NCI-H128 (cell line): ENCODE results near the gene INPP4B.
"Not testable (repeated sequence)": the region's sequence is repeated elsewhere in the genome, so short reads cannot be mapped to it uniquely, and the experiment has no call there.

ENCODE experiments used
- DNase-seq: peaks from one replicate; lab custom pipeline; 2025; ENCODE audit not compliant: unreplicated experiment; lab: John Stamatoyannopoulos, UW

INPP4B gene

GRCh38 chr4:142419712-142420111 lies 426.4 kb downstream of the INPP4B start:
- DNase-seq: no peak

GRCh38 chr4:142418697-142419096 lies 427.4 kb downstream of the INPP4B start:
- no peak for DNase-seq

DNA sequence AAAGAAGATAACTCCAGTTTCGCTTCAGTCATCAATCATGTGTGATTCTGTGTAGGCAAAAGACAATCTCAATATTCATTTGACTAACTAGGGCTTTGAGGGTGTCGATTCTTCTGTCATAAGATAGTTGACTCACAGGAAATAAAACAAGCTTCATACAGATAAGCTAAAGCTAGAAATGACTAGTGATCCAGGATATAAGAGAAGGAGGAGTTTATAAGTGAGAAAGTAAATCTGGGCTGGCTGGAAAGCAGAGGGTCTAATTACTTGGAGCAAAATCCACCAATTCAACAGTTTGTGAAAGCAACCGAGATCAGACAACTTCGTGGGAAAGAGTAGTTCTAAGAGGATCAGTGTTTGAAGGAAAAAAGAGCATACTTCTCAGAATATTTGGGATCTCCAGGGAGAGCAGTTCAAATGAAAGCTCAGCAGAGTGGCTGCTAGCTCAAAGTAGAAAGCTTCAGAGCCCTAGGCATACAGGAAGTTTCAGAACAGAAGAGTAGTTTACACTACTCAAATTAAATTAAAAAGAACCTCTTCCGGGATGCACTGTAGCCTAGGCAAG lies 429.3 kb downstream of the INPP4B start:
- DNase-seq: no peak

GRCh38 chr4:142416121-142416520 lies 430.0 kb downstream of the INPP4B start:
- DNase-seq: no peak

GRCh38 chr4:142414366-142414990 lies 431.6 kb downstream of the INPP4B start:
- DNase-seq: no peak

DNA sequence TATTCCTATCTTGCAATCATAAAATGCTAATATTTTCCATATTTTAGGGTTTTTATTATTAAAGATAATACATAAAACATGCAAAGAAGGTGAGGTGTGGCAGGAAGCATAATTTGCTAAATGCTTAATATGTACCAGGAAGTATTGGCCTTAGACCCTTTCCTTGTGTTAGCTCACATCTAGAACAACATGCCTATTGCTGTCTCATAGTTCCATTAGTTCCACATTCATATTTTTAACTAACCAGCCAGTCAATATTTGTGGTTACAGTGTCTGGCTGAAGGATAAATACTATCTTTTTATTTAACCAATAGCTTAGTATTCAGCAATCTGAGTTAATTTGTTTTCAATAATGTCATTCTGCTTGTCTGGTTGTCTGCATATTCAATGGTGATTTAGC lies 432.6 kb downstream of the INPP4B start:
- DNase-seq: no peak

GRCh38 chr4:142411993-142412392 lies 434.1 kb downstream of the INPP4B start:
- DNase-seq: no peak

DNA sequence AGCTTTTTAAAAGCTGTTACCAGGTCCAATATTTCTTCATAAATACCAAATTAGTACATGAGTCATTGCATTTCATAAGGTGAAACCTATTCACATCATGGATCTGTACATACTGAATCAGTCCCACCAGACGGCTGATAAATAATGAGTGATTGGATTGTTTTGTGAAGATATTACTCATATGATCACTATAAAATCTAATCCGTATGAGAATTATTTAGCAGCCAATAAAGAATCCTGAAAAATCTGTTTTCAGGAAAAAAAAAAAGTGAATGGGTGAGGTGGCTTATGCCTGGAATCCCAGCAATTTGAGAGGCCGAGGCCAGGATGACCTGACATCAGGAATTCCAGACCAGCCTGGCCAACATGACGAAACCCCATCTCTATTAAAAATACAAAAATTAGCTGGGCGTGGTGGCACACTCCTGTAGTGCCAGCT lies 438.1 kb downstream of the INPP4B start:
- no peak for DNase-seq

GRCh38 chr4:142407596-142407995 lies 438.5 kb downstream of the INPP4B start:
- DNase-seq: no peak

GRCh38 chr4:142406917-142407501 lies 439.1 kb downstream of the INPP4B start:
- no peak for DNase-seq

DNA sequence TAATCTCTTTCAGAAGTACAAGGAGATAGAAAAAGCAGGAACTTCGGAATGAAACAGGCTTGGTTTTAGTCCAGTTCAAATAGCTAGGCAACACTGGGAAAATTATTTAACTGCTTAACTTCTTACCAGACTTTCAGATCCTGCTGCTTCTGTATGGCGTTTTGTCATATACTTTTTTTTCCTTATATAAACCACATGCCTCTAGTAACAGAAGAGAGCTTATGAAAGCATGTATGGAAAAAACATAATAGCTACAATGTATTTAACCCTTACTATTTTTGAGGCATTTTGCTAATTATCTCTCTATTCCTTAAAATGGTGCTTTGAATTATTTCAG lies 439.6 kb downstream of the INPP4B start:
- DNase-seq: no peak

DNA sequence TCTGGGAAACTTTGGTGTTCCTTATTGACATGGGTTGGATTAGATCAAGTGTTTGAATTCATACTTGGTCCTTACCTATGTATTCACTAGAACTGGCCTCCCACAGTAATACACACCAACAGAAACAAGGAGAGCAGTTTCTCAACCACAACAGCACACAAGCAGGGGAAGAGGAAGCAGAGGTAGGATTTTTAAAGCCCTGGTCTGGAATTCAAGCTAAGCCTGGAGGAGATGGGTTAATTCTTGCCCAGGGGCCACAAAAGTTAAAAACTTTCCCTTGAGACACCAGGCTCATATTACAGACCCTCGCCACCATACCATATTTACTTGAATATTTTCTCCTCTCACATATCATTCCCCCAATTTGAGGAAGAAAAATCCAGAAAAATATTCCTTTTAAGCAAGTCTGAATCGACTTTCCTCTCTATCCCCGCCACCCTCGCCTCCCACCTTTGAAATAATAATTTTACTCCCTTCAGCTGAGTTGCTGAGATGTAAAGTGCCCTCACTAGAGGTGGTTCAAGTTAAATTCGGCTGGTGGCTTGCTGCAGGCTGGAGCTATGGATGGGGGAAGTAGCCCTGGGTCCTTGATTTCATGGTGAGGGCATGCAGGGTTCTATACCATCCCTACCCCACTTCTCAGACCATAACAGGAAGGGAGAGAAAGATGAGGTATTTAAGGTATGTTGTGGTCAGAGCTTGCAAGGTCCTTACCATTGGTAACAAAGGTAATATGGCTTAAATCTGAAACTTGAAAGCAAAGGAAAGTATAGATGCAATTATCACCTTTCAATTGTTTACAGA lies 440.2 kb downstream of the INPP4B start:
- no peak for DNase-seq

DNA sequence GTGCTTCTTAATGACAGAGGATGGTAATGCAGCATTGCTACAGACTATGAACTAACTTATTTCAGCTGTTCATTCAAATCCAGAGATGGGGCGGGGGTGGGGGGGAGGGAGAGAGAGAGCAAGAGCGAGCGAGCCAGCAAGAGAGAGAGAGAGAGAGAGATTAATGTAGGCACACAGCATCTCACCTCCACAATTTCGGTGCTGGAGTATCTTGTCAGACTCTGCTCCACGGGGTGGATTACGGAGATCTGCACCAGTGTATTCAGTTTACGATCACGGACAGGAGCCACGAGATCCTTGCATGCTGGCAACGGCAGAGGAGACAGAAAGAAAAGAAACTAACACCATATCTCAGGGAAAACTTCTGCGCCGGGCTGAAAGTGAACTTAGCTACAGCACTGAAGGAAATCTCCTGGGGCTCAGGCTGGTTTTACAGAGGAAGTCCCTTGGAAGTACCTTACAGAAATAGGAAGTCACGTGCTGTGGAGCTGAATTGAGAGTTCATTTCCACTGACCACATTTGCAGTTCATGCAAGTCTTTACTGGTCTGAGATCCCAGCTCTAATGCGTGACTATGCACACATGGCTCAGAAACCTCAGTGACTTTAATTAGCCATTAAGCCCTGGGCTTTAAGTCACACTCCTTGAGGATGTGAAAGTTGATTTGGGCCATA lies 440.9 kb downstream of the INPP4B start:
- DNase-seq: no peak

- DNase-seq: no peak
Observed at GRCh38 chr4:142404191-142404611, 441.9 kb downstream of the INPP4B start.

- no peak for DNase-seq
Observed at GRCh38 chr4:142402900-142403299, 443.2 kb downstream of the INPP4B start.

DNA sequence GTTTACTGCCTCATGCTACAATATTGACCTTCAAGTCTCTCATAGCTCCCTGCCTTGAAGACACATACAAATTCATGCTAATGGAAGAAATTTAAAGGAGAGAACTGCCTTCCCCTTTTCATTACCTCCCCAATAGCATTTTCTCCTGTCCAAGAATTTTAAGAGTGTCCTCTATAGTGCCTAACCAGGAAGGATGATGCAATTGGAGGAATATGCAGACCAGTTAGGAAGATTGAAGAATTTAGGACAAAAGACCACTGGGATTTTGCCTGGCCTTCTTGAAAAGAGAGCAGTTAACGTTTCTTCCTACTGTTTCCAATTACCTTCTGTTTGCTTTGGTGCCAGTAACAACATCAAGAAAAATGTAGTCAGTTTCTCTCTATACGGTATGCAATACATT lies 443.9 kb downstream of the INPP4B start:
- DNase-seq: no peak

DNA sequence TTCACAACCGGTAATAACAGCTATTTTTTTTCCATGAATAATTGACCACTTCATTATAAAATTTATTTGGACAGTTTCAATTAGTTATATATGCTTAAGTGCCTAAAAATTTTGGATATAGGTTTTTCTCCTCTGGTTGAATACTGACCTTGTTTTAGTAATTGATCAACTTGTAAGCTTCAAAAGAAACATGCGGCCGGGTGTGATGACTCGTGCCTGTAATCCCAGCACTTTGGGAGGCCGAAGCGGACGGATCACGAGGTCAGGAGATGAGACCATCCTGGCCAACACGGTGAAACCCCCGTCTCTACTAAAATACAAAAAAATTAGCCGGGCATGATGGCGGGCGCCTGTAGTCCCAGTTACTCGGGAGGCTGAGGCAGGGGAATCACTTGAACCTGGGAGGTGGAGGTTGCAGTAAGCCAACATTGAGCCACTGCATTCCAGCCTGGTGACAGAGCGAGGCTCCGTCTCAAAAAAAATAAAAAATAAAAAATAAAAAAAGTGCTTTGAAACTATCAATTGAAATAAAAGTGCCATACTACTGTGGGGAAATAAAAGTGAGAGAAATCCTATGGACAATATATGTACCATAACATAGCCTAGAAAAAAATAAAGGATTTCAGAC lies 448.6 kb downstream of the INPP4B start:
- not testable (repeated sequence) for DNase-seq

DNA sequence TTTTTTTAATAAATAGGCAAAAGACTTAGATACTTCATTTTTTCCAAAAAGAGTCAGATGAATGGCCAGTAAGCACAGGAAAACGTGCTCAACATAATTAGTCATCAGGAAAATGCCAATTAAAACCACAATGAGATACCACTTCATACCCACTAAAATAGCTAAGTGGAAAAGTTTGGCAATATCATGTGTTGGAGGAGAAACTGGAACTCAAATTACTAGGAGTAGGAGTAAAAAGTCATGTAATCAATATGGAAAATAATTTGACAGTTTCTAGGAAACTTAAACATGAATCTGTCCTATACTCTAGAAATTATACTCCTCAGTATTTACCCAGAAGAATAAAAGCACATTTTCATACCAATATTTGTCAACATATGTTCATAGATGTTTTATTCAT lies 449.8 kb downstream of the INPP4B start:
- DNase-seq: no peak

DNA sequence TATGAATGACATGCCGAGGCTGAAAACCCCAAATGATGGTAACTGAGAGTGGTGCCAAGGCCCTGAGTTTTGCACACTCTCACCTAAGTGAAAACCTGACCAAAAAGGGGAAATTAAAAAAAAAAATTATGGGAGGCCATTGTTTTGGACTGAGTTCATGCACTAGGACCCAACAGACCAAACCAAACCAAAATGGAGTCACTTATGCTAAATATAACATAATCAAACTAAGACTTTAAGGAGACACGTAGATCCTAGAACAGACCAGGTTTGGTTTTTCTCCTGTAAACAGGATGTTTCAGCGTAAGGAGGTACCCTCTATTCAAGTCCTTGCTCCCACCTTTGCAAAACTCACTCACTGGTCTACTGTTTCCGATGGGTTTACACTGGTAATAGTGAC lies 453.0 kb downstream of the INPP4B start:
- no peak for DNase-seq

DNA sequence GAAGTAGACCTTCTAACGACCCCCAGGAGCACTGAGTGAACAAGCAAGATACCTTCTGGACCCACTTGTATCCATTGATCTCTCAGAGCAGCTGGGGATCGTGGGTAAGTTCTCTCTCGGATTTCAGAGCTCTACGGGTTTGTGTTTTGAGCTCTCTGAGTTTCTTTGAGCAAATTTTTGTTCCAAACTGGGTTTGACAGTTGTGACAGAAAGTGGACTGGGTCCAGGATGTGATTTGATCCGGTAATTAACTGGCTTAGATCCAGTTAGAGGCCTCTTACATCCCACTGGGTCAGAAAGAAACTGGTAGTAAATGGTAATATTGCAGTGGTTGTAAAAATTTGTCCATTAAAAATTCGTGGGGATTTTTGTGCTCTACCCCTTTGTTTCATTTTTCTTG lies 459.2 kb downstream of the INPP4B start:
- no peak for DNase-seq

- no peak for DNase-seq
Observed at GRCh38 chr4:142386449-142386848, 459.7 kb downstream of the INPP4B start.
